H9 (cell line): ENCODE measurements around the gene RAB3A. TPM values are rescaled to one million over a fixed set of nuclear protein-coding genes. Genes with fewer than 3 reads are reported as not detected.

Source experiments
- DNase-seq: peaks from one replicate; pipeline ENCODE4 v3.0.0-alpha.2; 2017
- H2AFZ ChIP-seq: one replicate; pipeline ENCODE4 v1.6.1; 2013; ENCODE audit warnings: mild to moderate bottlenecking, low read length, control low read depth, moderate library complexity
- H2AK5ac ChIP-seq: 2 replicates; pipeline ENCODE4 v1.6.1; 2013; ENCODE audit warnings: low read length, control low read depth, mixed read lengths; ENCODE audit not compliant: insufficient read length
- H2BK120ac ChIP-seq: one replicate; pipeline ENCODE4 v1.6.1; 2013; ENCODE audit warnings: low read depth, mild to moderate bottlenecking, low read length, control low read depth, inconsistent platforms; ENCODE audit not compliant: poor library complexity, severe bottlenecking
- H2BK12ac ChIP-seq: 2 replicates; pipeline ENCODE4 v1.6.1; 2013; ENCODE audit warnings: low read length, control low read depth, mixed read lengths, low read depth; ENCODE audit not compliant: insufficient read length
- H2BK15ac ChIP-seq: 2 replicates; pipeline ENCODE4 v1.6.1; 2013; ENCODE audit warnings: low read depth, low read length, control low read depth
- H2BK20ac ChIP-seq: one replicate; pipeline ENCODE4 v1.6.1; 2013; ENCODE audit warnings: low read depth, mild to moderate bottlenecking, low read length, control low read depth, inconsistent platforms; ENCODE audit not compliant: poor library complexity, severe bottlenecking
- H2BK5ac ChIP-seq: 2 replicates; pipeline ENCODE4 v1.6.1; 2013; ENCODE audit warnings: low read length, control low read depth, mixed read lengths; ENCODE audit not compliant: insufficient read length
- H3K14ac ChIP-seq: 2 replicates; pipeline ENCODE4 v1.6.1; 2013; ENCODE audit warnings: low read length, control low read depth; ENCODE audit not compliant: insufficient read depth
- H3K18ac ChIP-seq: 2 replicates; pipeline ENCODE4 v1.6.1; 2013; ENCODE audit warnings: low read depth, mild to moderate bottlenecking, mixed read lengths, low read length, control low read depth; ENCODE audit not compliant: insufficient read length
- H3K23ac ChIP-seq: 2 replicates; pipeline ENCODE4 v1.6.1; 2013; ENCODE audit warnings: low read length, control low read depth, mixed read lengths, low read depth; ENCODE audit not compliant: insufficient read length
- H3K23me2 ChIP-seq: 2 replicates; pipeline ENCODE4 v1.6.1; 2013; ENCODE audit warnings: low read depth, mild to moderate bottlenecking, mixed read lengths, low read length, control low read depth; ENCODE audit not compliant: insufficient read length, poor library complexity, severe bottlenecking
- H3K27ac ChIP-seq: 2 replicates; pipeline ENCODE4 v1.5.1; 2013; ENCODE audit warnings: low read length, control low read depth, mixed read lengths, low read depth; ENCODE audit not compliant: insufficient read length
- H3K27me3 ChIP-seq: 2 replicates; pipeline ENCODE4 v1.6.1; 2013; ENCODE audit warnings: low read length, control low read depth, inconsistent platforms; ENCODE audit not compliant: insufficient read depth
- H3K4ac ChIP-seq: 2 replicates; pipeline ENCODE4 v1.6.1; 2013; ENCODE audit warnings: low read depth, mild to moderate bottlenecking, control low read depth, inconsistent platforms, low read length, moderate library complexity
- H3K4me1 ChIP-seq: 2 replicates; pipeline ENCODE4 v1.6.1; 2013; ENCODE audit warnings: low read length, control low read depth, inconsistent platforms; ENCODE audit not compliant: insufficient read depth
- H3K4me2 ChIP-seq: 2 replicates; pipeline ENCODE4 v1.6.1; 2013; ENCODE audit warnings: low read length, control low read depth, mixed read lengths; ENCODE audit not compliant: insufficient read length, insufficient read depth
- H3K56ac ChIP-seq: 2 replicates; pipeline ENCODE4 v1.6.1; 2013; ENCODE audit warnings: low read depth, mild to moderate bottlenecking, mixed read lengths, low read length, control low read depth; ENCODE audit not compliant: insufficient read length
- H3K79me1 ChIP-seq: 2 replicates; pipeline ENCODE4 v1.6.1; 2013; ENCODE audit warnings: low read depth, mild to moderate bottlenecking, moderate library complexity, low read length, control low read depth, inconsistent platforms; ENCODE audit not compliant: insufficient read depth, poor library complexity, severe bottlenecking
- H3K79me2 ChIP-seq: 2 replicates; pipeline ENCODE4 v1.6.1; 2013; ENCODE audit warnings: low read length, control low read depth, inconsistent platforms; ENCODE audit not compliant: insufficient read depth
- H3K9ac ChIP-seq: 2 replicates; pipeline ENCODE4 v1.6.1; 2013; ENCODE audit warnings: low read length, control low read depth, mixed read lengths; ENCODE audit not compliant: insufficient read length; ENCODE audit errors: extremely low read depth
- H3K9me3 ChIP-seq: one replicate; pipeline ENCODE4 v1.6.1; 2013; ENCODE audit warnings: low read depth, low read length, inconsistent platforms; ENCODE audit not compliant: control insufficient read depth
- H3T11ph ChIP-seq: one replicate; pipeline ENCODE4 v1.6.1; 2013; ENCODE audit warnings: mild to moderate bottlenecking, low read length, control low read depth, inconsistent platforms
- H4K20me1 ChIP-seq: one replicate; pipeline ENCODE4 v1.6.1; 2013; ENCODE audit not compliant: control insufficient read depth, insufficient read length, insufficient read depth
- H4K5ac ChIP-seq: 2 replicates; pipeline ENCODE4 v1.6.1; 2013; ENCODE audit warnings: low read depth, mild to moderate bottlenecking, mixed read lengths, low read length, control low read depth; ENCODE audit not compliant: insufficient read length
- H4K8ac ChIP-seq: replicated peaks from 2 replicates; pipeline ENCODE4 v1.6.1; 2013; ENCODE audit warnings: low read length, control low read depth, mixed read lengths, low read depth; ENCODE audit not compliant: insufficient read length
- H4K91ac ChIP-seq: 2 replicates; pipeline ENCODE4 v1.6.1; 2013; ENCODE audit warnings: low read depth, mild to moderate bottlenecking, moderate library complexity, mixed read lengths, low read length, control low read depth; ENCODE audit not compliant: insufficient read length
- H3K27ac Mint-ChIP-seq, 3 experiments: 2 replicates in 2 of 3; 3 replicates in 1 of 3; pipeline ENCODE4 v1.8.0; 2020 to 2021; ENCODE audit warnings: mixed read lengths in 3 of 3, mild to moderate bottlenecking in 1 of 3, moderate library complexity in 1 of 3
- H3K27me3 Mint-ChIP-seq: 2 replicates; pipeline ENCODE4 v1.8.0; 2021; ENCODE audit warnings: low read depth, mild to moderate bottlenecking, moderate library complexity, mixed read lengths
- H3K36me3 Mint-ChIP-seq, 3 experiments: 2 replicates in 2 of 3; 3 replicates in 1 of 3; pipeline ENCODE4 v1.8.0; 2020 to 2021; ENCODE audit warnings: low read depth in 3 of 3, mixed read lengths in 3 of 3; ENCODE audit not compliant: insufficient read depth in 1 of 3
- H3K4me1 Mint-ChIP-seq, 2 experiments: 2 replicates each; pipeline ENCODE4 v1.8.0; 2020; ENCODE audit warnings: mixed read lengths in 2 of 2
- H3K4me3 Mint-ChIP-seq, 2 experiments: 2 replicates in 1 of 2; 3 replicates in 1 of 2; pipeline ENCODE4 v1.8.0; 2020 to 2021; ENCODE audit warnings: mild to moderate bottlenecking in 2 of 2, mixed read lengths in 2 of 2, moderate library complexity in 1 of 2
- H3K9me3 Mint-ChIP-seq, 2 experiments: 2 replicates in 1 of 2; 3 replicates in 1 of 2; pipeline ENCODE4 v1.8.0; 2020; ENCODE audit warnings: mild to moderate bottlenecking in 2 of 2, mixed read lengths in 2 of 2, moderate library complexity in 1 of 2
- WGBS: extraction: QIAGEN DNeasy Blood & Tissue Kit; methylation state at CpG from one replicate; pipeline ENCODE4 v1.1.7; 2013; ENCODE audit warnings: missing lambda C conversion rate, low lambda C conversion rate, mixed read lengths; ENCODE audit not compliant: insufficient read length; ENCODE audit errors: extremely low coverage; 5-methylcytosine and 5-hydroxymethylcytosine counted together
- total RNA-seq: library from RNA; stranded (reverse); gene quantifications from 2 replicates; pipeline ENCODE4 v1.2.1, GENCODE V29; 2021
- TF ChIP-seq, protein P1 (sequence below): fragments of 200-600 bp; sonication (generic); conservative IDR thresholded peaks from 3 replicates; pipeline ENCODE4 v1.8.0; 2021; ENCODE audit warnings: antibody characterized with exemption, mild to moderate bottlenecking

RAB3A gene
- total RNA-seq, 1 experiment from 2014 or later: 6.8 TPM

DNA sequence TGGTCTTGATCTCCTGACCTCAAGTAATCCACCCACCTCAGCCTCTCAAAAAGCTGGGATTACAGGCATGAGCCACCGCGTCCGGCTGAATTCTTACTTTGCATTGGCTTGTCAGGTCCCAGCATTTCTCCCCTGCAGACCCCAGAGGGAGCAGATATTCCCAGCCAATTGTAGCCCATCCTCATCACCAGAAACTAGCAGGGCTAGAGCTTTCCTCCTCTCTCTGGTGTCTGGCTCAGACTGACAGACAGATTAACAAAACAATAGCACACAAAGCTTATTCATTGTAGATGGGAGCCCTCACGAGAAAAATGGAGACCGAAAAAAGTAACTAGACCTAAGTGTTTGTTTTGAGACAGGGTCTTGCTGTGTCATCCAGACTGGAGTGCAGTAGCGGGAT is 18.3 kb downstream of the RAB3A start:
- TF ChIP-seq, protein P1, sequence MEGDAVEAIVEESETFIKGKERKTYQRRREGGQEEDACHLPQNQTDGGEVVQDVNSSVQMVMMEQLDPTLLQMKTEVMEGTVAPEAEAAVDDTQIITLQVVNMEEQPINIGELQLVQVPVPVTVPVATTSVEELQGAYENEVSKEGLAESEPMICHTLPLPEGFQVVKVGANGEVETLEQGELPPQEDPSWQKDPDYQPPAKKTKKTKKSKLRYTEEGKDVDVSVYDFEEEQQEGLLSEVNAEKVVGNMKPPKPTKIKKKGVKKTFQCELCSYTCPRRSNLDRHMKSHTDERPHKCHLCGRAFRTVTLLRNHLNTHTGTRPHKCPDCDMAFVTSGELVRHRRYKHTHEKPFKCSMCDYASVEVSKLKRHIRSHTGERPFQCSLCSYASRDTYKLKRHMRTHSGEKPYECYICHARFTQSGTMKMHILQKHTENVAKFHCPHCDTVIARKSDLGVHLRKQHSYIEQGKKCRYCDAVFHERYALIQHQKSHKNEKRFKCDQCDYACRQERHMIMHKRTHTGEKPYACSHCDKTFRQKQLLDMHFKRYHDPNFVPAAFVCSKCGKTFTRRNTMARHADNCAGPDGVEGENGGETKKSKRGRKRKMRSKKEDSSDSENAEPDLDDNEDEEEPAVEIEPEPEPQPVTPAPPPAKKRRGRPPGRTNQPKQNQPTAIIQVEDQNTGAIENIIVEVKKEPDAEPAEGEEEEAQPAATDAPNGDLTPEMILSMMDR: no peak
- no peak overlapping the region for H3T11ph ChIP-seq
- no peak overlapping the region for H3K18ac ChIP-seq
- peak; percentile 55 for DNase-seq
- H3K9me3 ChIP-seq: no peaks in the 10 kb centered on the region
- no peak overlapping the region for H2BK15ac ChIP-seq
- H3K14ac ChIP-seq: no peak overlapping the region
- no peak overlapping the region for H2AFZ ChIP-seq
- H3K9me3 Mint-ChIP-seq: no peaks in the 10 kb centered on the region
- H3K4me1 Mint-ChIP-seq: peaks cover 5 to 6% of the 10 kb centered on the region in 2 experiments; a peak in 3 of 4 replicates
- no peak overlapping the region for H4K91ac ChIP-seq
- H3K36me3 Mint-ChIP-seq: no peaks in the 10 kb centered on the region
- no peaks in the 10 kb centered on the region for H3K79me1 ChIP-seq
- H3K56ac ChIP-seq: no peak overlapping the region
- H4K8ac ChIP-seq: no peak overlapping the region
- H2BK5ac ChIP-seq: no peak overlapping the region
- no CpG with 5 or more reads among the region's 6 CpGs for WGBS
- H4K20me1 ChIP-seq: no peaks in the 10 kb centered on the region
- H3K27ac Mint-ChIP-seq: peak overlapping the region; percentile 20 to 94 (median 46); a peak in 6 of 7 replicates
- H3K23ac ChIP-seq: no peak overlapping the region
- no peak overlapping the region for H2AK5ac ChIP-seq
- no peak overlapping the region for H3K27ac ChIP-seq
- H3K4me1 ChIP-seq: peaks cover 2% of the 10 kb centered on the region; the same call in 1 of the 2 replicates
- H4K5ac ChIP-seq: no peak overlapping the region
- no peaks in the 10 kb centered on the region for H3K27me3 ChIP-seq
- peak overlapping the region in 1 of 2 experiments; percentile 10; a peak in 1 of 5 replicates for H3K4me3 Mint-ChIP-seq
- no peak overlapping the region for H3K9ac ChIP-seq
- no peaks in the 10 kb centered on the region; the same call in 1 of the 2 replicates for H3K27me3 Mint-ChIP-seq
- H3K23me2 ChIP-seq: no peaks in the 10 kb centered on the region
- H2BK120ac ChIP-seq: no peak overlapping the region
- no peak overlapping the region for H3K4ac ChIP-seq
- H2BK12ac ChIP-seq: no peak overlapping the region
- no peaks in the 10 kb centered on the region for H3K79me2 ChIP-seq
- no peak overlapping the region for H2BK20ac ChIP-seq
- no peak overlapping the region for H3K4me2 ChIP-seq
